OCI-LY1 (cell line): ENCODE data around the gene ADAMTS7.

Experiments used
- CTCF ChIP-seq: fragments of 200-600 bp; sonication (generic), shearing (Covaris generic); IDR thresholded peaks from 2 replicates; pipeline ENCODE4 v1.5.1; 2017; ENCODE audit warnings: mild to moderate bottlenecking, antibody characterized with exemption, low read length, moderate library complexity, mixed read lengths
- EZH2 ChIP-seq: fragments of 200-600 bp; sonication (generic), shearing (Covaris generic); IDR thresholded peaks from 2 replicates; pipeline ENCODE4 v1.8.0; 2017; ENCODE audit warnings: borderline replicate concordance, mixed run types, mild to moderate bottlenecking, antibody characterized with exemption, low read length, moderate library complexity, mixed read lengths

GRCh38 chr15:78788016-78788660 is 23.1 kb downstream of the ADAMTS7 start:
- TF ChIP-seq CTCF: no peak
- TF ChIP-seq EZH2: no peak
